ENCODE results near the gene SOX21.

SOX21 gene

GRCh38 chr13:94673851-94674250 is 38.5 kb downstream of the SOX21 start:
- H3K4me1 ChIP-seq (ENCODE audit: control insufficient read depth, insufficient read depth, low read length, unreplicated experiment): no peaks in the 10 kb centered on the region
- H3K79me2 ChIP-seq (ENCODE audit: control insufficient read depth, insufficient read depth, low read length, unreplicated experiment): no peaks in the 10 kb centered on the region
- no peak overlapping the region for H3K4me3 ChIP-seq (ENCODE audit: low read depth, low read length)
- no peak overlapping the region for H2AFZ ChIP-seq (ENCODE audit: low read length, unreplicated experiment)
- H3K27ac ChIP-seq (ENCODE audit: low read depth, low read length): no peak overlapping the region
- no peaks in the 10 kb centered on the region for H3K36me3 ChIP-seq (ENCODE audit: insufficient read depth, low read length)
- H3K27me3 ChIP-seq (ENCODE audit: insufficient read depth, low read length): peaks cover 36% of the 10 kb centered on the region

DNA sequence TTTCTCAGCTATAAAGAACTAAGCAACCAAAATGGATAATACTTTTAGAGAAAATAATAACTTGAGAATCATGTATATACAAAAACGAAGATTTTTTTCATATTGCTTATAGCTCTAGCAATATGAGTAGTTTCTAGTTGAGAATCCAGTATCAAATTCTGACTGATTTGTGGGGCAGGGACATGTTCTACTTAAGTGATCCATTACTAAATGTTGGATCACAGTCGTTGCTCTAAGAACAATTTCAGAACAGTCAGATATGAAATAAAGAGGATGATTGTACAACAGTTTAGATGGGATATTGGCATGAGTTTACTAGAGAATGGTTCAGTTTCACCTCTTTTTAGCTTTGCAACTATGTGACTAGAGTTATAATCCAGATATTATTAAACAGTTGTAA is 39.9 kb downstream of the SOX21 start:
- peaks cover 27% of the 10 kb centered on the region for H3K27me3 ChIP-seq (ENCODE audit: insufficient read depth, low read length)
- no peaks in the 10 kb centered on the region for H3K36me3 ChIP-seq (ENCODE audit: insufficient read depth, low read length)
- no peak overlapping the region for H3K27ac ChIP-seq (ENCODE audit: low read depth, low read length)
- no peak overlapping the region for H3K4me3 ChIP-seq (ENCODE audit: low read depth, low read length)
- H2AFZ ChIP-seq (ENCODE audit: low read length, unreplicated experiment): no peak overlapping the region
- no peaks in the 10 kb centered on the region for H3K4me1 ChIP-seq (ENCODE audit: control insufficient read depth, insufficient read depth, low read length, unreplicated experiment)
- no peaks in the 10 kb centered on the region for H3K79me2 ChIP-seq (ENCODE audit: control insufficient read depth, insufficient read depth, low read length, unreplicated experiment)

DNA sequence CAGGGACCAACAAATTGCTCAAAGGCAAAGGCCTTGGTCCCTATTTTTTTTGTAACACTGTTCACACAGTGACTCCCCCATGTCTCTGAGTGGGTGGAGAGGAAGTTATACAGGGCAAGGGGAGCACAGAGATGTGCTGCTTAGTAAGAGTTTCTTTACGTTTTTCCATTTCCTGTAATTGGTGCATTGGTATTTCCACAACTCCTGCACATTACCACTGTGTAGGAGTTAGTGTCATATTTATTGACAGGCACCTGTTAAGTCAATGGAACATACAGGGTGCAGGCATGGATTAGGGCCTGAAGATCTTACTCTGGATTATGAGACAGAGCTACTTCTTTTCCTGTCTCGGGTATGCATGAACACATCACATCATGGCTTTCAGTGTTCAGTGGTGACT is 45.2 kb downstream of the SOX21 start:
- no peaks in the 10 kb centered on the region for H3K36me3 ChIP-seq (ENCODE audit: insufficient read depth, low read length)
- H3K4me1 ChIP-seq (ENCODE audit: control insufficient read depth, insufficient read depth, low read length, unreplicated experiment): no peaks in the 10 kb centered on the region
- no peak overlapping the region for H3K4me3 ChIP-seq (ENCODE audit: low read depth, low read length)
- no peak overlapping the region for H2AFZ ChIP-seq (ENCODE audit: low read length, unreplicated experiment)
- peaks cover 53% of the 10 kb centered on the region for H3K27me3 ChIP-seq (ENCODE audit: insufficient read depth, low read length)
- H3K27ac ChIP-seq (ENCODE audit: low read depth, low read length): no peak overlapping the region
- no peaks in the 10 kb centered on the region for H3K79me2 ChIP-seq (ENCODE audit: control insufficient read depth, insufficient read depth, low read length, unreplicated experiment)

- H3K27me3 ChIP-seq (ENCODE audit: insufficient read depth, low read length): peaks cover 56% of the 10 kb centered on the region
These were observed 46.3 kb downstream of the SOX21 start for GRCh38 chr13:94666065-94666464.

GRCh38 chr13:94664889-94665288 is 47.5 kb downstream of the SOX21 start:
- no peak overlapping the region for H2AFZ ChIP-seq (ENCODE audit: low read length, unreplicated experiment)
- no peaks in the 10 kb centered on the region for H3K79me2 ChIP-seq (ENCODE audit: control insufficient read depth, insufficient read depth, low read length, unreplicated experiment)

More at GRCh38 chr13:94666065-94666464, 46.3 kb downstream of the SOX21 start:
- no peaks in the 10 kb centered on the region for H3K4me1 ChIP-seq (ENCODE audit: control insufficient read depth, insufficient read depth, low read length, unreplicated experiment)
- no peaks in the 10 kb centered on the region for H3K79me2 ChIP-seq (ENCODE audit: control insufficient read depth, insufficient read depth, low read length, unreplicated experiment)
- H3K4me3 ChIP-seq (ENCODE audit: low read depth, low read length): no peak overlapping the region
- no peak overlapping the region for H2AFZ ChIP-seq (ENCODE audit: low read length, unreplicated experiment)
- H3K36me3 ChIP-seq (ENCODE audit: insufficient read depth, low read length): no peaks in the 10 kb centered on the region
- H3K27ac ChIP-seq (ENCODE audit: low read depth, low read length): no peak overlapping the region

GRCh38 chr13:94662274-94662945 is 49.9 kb downstream of the SOX21 start:
- Histone ChIP-seq H3K4me1 (ENCODE audit: control insufficient read depth, insufficient read depth, low read length, unreplicated experiment) (peaks cover 8% of the 10 kb centered on the region), H3K27me3 (ENCODE audit: insufficient read depth, low read length) (peaks cover 49% of the 10 kb centered on the region), H3K79me2 (ENCODE audit: control insufficient read depth, insufficient read depth, low read length, unreplicated experiment) (no peaks in the 10 kb centered on the region), H3K4me3 (ENCODE audit: low read depth, low read length) (no peak overlapping the region), H2AFZ (ENCODE audit: low read length, unreplicated experiment) (no peak overlapping the region), H3K36me3 (ENCODE audit: insufficient read depth, low read length) (no peaks in the 10 kb centered on the region), H3K27ac (ENCODE audit: low read depth, low read length) (no peak overlapping the region)

More at GRCh38 chr13:94664889-94665288, 47.5 kb downstream of the SOX21 start:
- Histone ChIP-seq H3K36me3 (ENCODE audit: insufficient read depth, low read length) (no peaks in the 10 kb centered on the region), H3K27ac (ENCODE audit: low read depth, low read length) (no peak overlapping the region), H3K4me1 (ENCODE audit: control insufficient read depth, insufficient read depth, low read length, unreplicated experiment) (no peaks in the 10 kb centered on the region), H3K27me3 (ENCODE audit: insufficient read depth, low read length) (peaks cover 56% of the 10 kb centered on the region), H3K4me3 (ENCODE audit: low read depth, low read length) (no peak overlapping the region)

DNA sequence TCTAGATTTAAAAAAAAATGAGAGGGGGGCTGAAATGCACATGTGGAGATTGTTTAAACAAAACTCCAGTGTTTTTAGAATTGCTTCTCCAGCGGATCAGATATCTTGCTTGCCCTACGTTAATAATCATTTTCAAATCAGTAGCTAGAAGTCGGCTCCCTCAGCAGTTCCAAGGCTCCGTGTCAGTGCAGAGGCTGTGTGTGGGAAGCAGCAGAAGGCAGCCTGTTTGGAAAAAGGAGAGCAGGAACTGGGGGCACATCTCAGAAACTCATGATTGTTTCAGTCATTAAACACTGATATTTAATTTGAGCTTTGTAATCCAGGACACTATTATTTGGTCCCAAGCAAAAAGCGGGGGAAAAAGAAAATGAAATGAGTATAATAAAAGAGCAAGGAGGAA is 50.9 kb downstream of the SOX21 start:
- Histone ChIP-seq H3K79me2 (ENCODE audit: control insufficient read depth, insufficient read depth, low read length, unreplicated experiment) (no peaks in the 10 kb centered on the region), H3K36me3 (ENCODE audit: insufficient read depth, low read length) (no peaks in the 10 kb centered on the region), H3K27ac (ENCODE audit: low read depth, low read length) (no peak overlapping the region), H3K4me1 (ENCODE audit: control insufficient read depth, insufficient read depth, low read length, unreplicated experiment) (peaks cover 13% of the 10 kb centered on the region), H2AFZ (ENCODE audit: low read length, unreplicated experiment) (no peak overlapping the region), H3K27me3 (ENCODE audit: insufficient read depth, low read length) (peaks cover 42% of the 10 kb centered on the region), H3K4me3 (ENCODE audit: low read depth, low read length) (no peak overlapping the region)

DNA sequence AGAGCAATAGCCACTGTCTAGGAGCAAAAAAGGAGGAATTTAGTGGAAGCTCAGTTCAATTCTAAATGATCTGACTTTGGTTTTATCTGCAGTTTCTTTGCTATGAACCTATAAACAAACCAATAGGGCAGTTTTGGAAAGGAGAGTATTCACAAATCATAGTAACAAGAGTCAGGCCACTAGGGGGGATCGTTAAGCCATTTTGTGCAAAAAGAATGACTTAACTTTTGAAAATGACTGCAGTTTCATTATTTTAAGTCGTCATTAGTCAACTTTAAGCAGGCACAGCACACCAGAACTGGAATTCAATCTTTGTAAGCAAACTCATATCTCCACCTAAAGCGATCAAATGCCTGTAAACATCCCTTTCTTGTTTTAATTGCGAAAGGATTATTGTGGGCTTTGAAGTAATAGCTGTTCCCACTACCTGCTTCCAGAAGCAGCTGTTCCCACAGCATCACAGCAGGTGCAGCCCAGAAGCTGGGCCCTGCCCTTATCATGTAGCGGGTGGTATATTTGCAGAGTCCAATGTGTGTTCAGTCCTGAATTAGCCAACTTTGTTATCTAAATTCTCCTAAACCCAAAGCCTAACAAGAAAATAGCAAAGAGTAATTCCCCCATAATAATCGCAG is 51.5 kb downstream of the SOX21 start:
- no peak overlapping the region for H2AFZ ChIP-seq (ENCODE audit: low read length, unreplicated experiment)
- no peak overlapping the region for H3K27ac ChIP-seq (ENCODE audit: low read depth, low read length)
- no peaks in the 10 kb centered on the region for H3K36me3 ChIP-seq (ENCODE audit: insufficient read depth, low read length)
- peaks cover 36% of the 10 kb centered on the region for H3K27me3 ChIP-seq (ENCODE audit: insufficient read depth, low read length)
- H3K79me2 ChIP-seq (ENCODE audit: control insufficient read depth, insufficient read depth, low read length, unreplicated experiment): no peaks in the 10 kb centered on the region
- H3K4me3 ChIP-seq (ENCODE audit: low read depth, low read length): no peak overlapping the region
- H3K4me1 ChIP-seq (ENCODE audit: control insufficient read depth, insufficient read depth, low read length, unreplicated experiment): peaks cover 13% of the 10 kb centered on the region

Data from ACC112 (cell line).